OCI-LY3 (cell line): ENCODE data around the gene ETV7.

Source experiments
- H2AFZ ChIP-seq: fragments of 200-600, 300-600 bp; shearing (Covaris generic); 2 replicates; pipeline ENCODE4 v1.6.0; 2014; ENCODE audit warnings: antibody characterized with exemption, low read depth, low read length
- H3K27ac ChIP-seq: fragments of 200-600, 300-600 bp; sonication (generic); 2 replicates; pipeline ENCODE4 v1.5.1; 2014; ENCODE audit warnings: mild to moderate bottlenecking, low read length, moderate library complexity, mixed read lengths
- H3K27me3 ChIP-seq: fragments of 200-600, 300-600 bp; sonication (generic); 2 replicates; pipeline ENCODE4 v1.6.1; 2014; ENCODE audit warnings: low read depth, low read length, mixed read lengths
- H3K36me3 ChIP-seq: fragments of 200-600, 300-600 bp; sonication (generic); replicated peaks from 2 replicates; pipeline ENCODE3; 2014; ENCODE audit warnings: low read depth, low read length, mixed read lengths
- H3K4me1 ChIP-seq: fragments of 300-600, 200-600 bp; sonication (generic); 2 replicates; pipeline ENCODE4 v1.6.1; 2014; ENCODE audit warnings: low read length, mixed read lengths
- H3K4me2 ChIP-seq: fragments of 200-600, 300-600 bp; sonication (generic); 2 replicates; pipeline ENCODE4 v1.6.1; 2014; ENCODE audit warnings: low read length, mixed read lengths
- H3K4me3 ChIP-seq: fragments of 300-600, 200-600 bp; sonication (generic); 2 replicates; pipeline ENCODE4 v1.5.1; 2014; ENCODE audit warnings: antibody characterized with exemption, mild to moderate bottlenecking, low read length, moderate library complexity
- H3K79me2 ChIP-seq: fragments of 300-600, 200-600 bp; shearing (Covaris generic); 2 replicates; pipeline ENCODE4 v1.6.1; 2014; ENCODE audit warnings: mild to moderate bottlenecking, low read length, mixed read lengths
- H3K9ac ChIP-seq: fragments of 300-600, 200-600 bp; shearing (Covaris generic); 2 replicates; pipeline ENCODE4 v1.6.0; 2014; ENCODE audit warnings: mild to moderate bottlenecking, low read length, moderate library complexity
- H3K9me3 ChIP-seq: fragments of 200-600, 300-600 bp; shearing (Covaris generic); 2 replicates; pipeline ENCODE4 v1.6.1; 2014; ENCODE audit warnings: low read length, mixed read lengths; ENCODE audit not compliant: insufficient read depth
- H4K20me1 ChIP-seq: fragments of 200-600, 300-600 bp; sonication (generic); 2 replicates; pipeline ENCODE4 v1.6.1; 2016; ENCODE audit warnings: low read length, mixed read lengths; ENCODE audit not compliant: insufficient read depth
- CTCF ChIP-seq: fragments of 200-600, 300-600 bp; sonication (generic); IDR thresholded peaks from 2 replicates; pipeline ENCODE4 v1.5.1; 2014; ENCODE audit warnings: antibody characterized with exemption, low read length, low read depth
- EZH2phosphoT487 ChIP-seq: fragments of 200-600 bp; shearing (Covaris generic); IDR thresholded peaks from 2 replicates; pipeline ENCODE4 v1.6.1; 2018; ENCODE audit warnings: antibody characterized with exemption, mixed run types, low read depth

The ETV7 gene

GRCh38 chr6:36327226-36327918, 60.1 kb downstream of the ETV7 start:
- H3K79me2 ChIP-seq: no peaks in the 10 kb centered on the region
- no peak overlapping the region for H3K4me2 ChIP-seq
- H3K36me3 ChIP-seq: no peaks in the 10 kb centered on the region
- H4K20me1 ChIP-seq: no peaks in the 10 kb centered on the region
- no peak for TF ChIP-seq CTCF
- TF ChIP-seq EZH2phosphoT487: no peak
- no peak overlapping the region for H3K9ac ChIP-seq
- H3K9me3 ChIP-seq: no peaks in the 10 kb centered on the region
- H3K27ac ChIP-seq: no peak overlapping the region
- H3K27me3 ChIP-seq: peaks cover 29% of the 10 kb centered on the region
- H3K4me3 ChIP-seq: no peak overlapping the region
- H3K4me1 ChIP-seq: no peaks in the 10 kb centered on the region
- no peak overlapping the region for H2AFZ ChIP-seq

GRCh38 chr6:36326356-36326995, 61.0 kb downstream of the ETV7 start:
- Histone ChIP-seq H3K9me3 (no peaks in the 10 kb centered on the region), H3K9ac (no peak overlapping the region), H4K20me1 (no peaks in the 10 kb centered on the region), H3K27ac (no peak overlapping the region), H3K4me2 (no peak overlapping the region), H3K27me3 (peaks cover 29% of the 10 kb centered on the region), H3K79me2 (no peaks in the 10 kb centered on the region), H3K36me3 (no peaks in the 10 kb centered on the region), H3K4me3 (no peak overlapping the region), H3K4me1 (no peaks in the 10 kb centered on the region), H2AFZ (no peak overlapping the region)
- TF ChIP-seq CTCF (no peak), EZH2phosphoT487 (no peak)

GRCh38 chr6:36324715-36325114, 62.8 kb downstream of the ETV7 start:
- Histone ChIP-seq H3K36me3 (no peaks in the 10 kb centered on the region), H3K79me2 (no peaks in the 10 kb centered on the region), H3K4me3 (no peak overlapping the region), H4K20me1 (no peaks in the 10 kb centered on the region), H3K4me1 (no peaks in the 10 kb centered on the region), H3K27ac (no peak overlapping the region), H3K4me2 (no peak overlapping the region), H3K27me3 (peaks cover 32% of the 10 kb centered on the region), H2AFZ (no peak overlapping the region), H3K9me3 (no peaks in the 10 kb centered on the region), H3K9ac (no peak overlapping the region)
- no peak for TF ChIP-seq EZH2phosphoT487
- TF ChIP-seq CTCF: no peak

GRCh38 chr6:36324191-36324590, 63.3 kb downstream of the ETV7 start:
- Histone ChIP-seq H3K4me3 (no peak overlapping the region), H4K20me1 (no peaks in the 10 kb centered on the region), H2AFZ (no peak overlapping the region), H3K27ac (no peak overlapping the region), H3K9me3 (no peaks in the 10 kb centered on the region), H3K9ac (no peak overlapping the region), H3K27me3 (peaks cover 31% of the 10 kb centered on the region), H3K4me2 (no peak overlapping the region), H3K4me1 (no peaks in the 10 kb centered on the region), H3K79me2 (no peaks in the 10 kb centered on the region), H3K36me3 (no peaks in the 10 kb centered on the region)
- TF ChIP-seq CTCF: no peak
- TF ChIP-seq EZH2phosphoT487: no peak
